HG03558 (cell line): ENCODE measurements around the gene IFNL3.
"Not testable (repeated sequence)": the region's sequence is repeated elsewhere in the genome, so short reads cannot be mapped to it uniquely, and the experiment has no call there.

Source experiments
- ATAC-seq: cut with Tn5 transposase; IDR thresholded peaks from one replicate; pipeline ENCODE4 v1.9.1; 2021; ENCODE audit warnings: moderate number of reproducible peaks; ENCODE audit not compliant: unreplicated experiment; ENCODE audit errors: extremely low read depth

IFNL3 gene

DNA sequence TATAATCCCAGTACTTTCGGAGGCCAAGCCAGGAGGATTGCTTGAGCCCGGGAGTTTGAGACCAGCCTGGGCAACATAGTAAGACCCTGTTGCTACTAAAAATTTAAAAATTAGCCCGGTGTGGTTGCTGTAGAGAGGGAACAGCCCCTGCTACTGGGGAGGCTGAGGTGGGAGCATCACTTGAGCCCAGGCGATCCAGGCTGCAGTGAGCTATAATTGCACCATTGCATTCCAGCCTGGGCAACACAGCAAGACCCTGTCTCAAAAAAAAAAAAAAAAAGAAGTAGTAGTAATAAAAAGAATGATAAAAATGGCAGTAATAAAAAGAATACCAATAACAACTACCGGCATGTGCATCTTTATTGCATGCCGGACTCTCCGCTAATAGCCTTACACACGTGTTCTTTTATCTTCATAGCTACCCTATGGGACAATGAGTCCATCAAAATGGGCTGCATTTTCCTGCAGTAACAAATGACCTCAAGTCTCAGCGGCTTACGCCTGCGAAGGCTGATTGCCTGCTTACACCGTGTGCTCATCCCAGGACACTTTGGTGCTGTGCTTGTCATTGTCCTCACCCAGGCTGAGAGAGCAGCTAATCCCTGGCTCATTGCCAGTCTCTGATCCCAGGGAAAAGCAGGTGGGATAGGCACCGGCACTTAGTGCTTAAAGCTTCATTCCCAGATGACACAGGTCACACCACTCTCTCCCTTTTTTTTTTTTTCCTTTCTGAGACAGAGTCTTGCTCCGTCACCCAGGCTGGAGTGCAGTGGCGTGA lies 26.4 kb downstream of the IFNL3 start:
- no peak for ATAC-seq

- ATAC-seq: no peak
Measured at GRCh38 chr19:39217094-39217493, 27.7 kb downstream of the IFNL3 start.

DNA sequence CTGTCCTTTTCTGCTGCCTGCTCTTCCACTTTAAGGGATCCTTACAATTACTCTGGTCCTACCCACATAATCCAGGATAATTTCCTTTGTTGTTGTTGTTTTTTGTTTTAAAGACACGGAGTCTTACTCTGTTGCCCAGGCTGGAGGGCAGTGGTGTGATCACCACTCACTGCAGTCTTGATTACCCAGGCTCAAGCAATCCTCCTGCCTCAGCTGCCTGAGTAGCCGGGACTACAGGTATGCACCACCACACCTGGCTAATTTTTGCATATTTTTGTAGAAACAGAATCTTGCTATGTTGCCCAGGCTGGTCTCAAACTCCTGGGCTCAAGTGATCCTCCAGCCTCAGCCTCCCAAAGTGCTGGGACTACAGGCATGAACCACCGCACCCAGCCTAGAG lies 29.5 kb downstream of the IFNL3 start:
- ATAC-seq: not testable (repeated sequence)

GRCh38 chr19:39212375-39212742 lies 32.4 kb downstream of the IFNL3 start:
- ATAC-seq: no peak

- no peak for ATAC-seq
Measured at GRCh38 chr19:39211731-39212374, 33.0 kb downstream of the IFNL3 start.

GRCh38 chr19:39209196-39209595 lies 35.6 kb downstream of the IFNL3 start:
- no peak for ATAC-seq

GRCh38 chr19:39208175-39208795 lies 36.5 kb downstream of the IFNL3 start:
- ATAC-seq: no peak

- ATAC-seq: no peak
Measured at GRCh38 chr19:39207293-39207836, 37.4 kb downstream of the IFNL3 start.

GRCh38 chr19:39206122-39206521 lies 38.7 kb downstream of the IFNL3 start:
- ATAC-seq: no peak

- no peak for ATAC-seq
Measured at GRCh38 chr19:39205449-39205764, 39.4 kb downstream of the IFNL3 start.

- ATAC-seq: no peak
Measured at GRCh38 chr19:39203372-39204341, 41.1 kb downstream of the IFNL3 start, which contains the start of gene SYCN. TSS of gene SYCN (minus strand) at chr19:39204263. CDS start at chr19:39204254, 9 bp downstream.

DNA sequence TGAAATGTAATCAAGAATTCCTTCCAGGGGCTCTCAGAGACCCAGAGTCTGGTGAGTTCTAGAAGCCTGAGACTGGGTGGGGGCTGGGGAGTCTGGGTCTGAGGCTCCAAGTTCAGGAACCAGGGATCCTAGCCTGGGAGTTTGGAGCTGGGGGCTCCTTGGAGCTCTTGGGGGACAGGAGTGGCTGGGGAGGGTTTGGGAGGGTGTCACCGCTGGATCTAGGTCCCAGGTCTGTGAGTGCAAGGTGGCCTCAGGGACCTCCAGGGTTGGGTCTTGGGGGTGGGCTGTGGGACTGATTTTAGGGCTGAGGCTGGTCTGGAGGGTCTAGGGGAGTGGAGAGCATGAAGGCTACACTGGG lies 41.8 kb downstream of the IFNL3 start:
- ATAC-seq: no peak

DNA sequence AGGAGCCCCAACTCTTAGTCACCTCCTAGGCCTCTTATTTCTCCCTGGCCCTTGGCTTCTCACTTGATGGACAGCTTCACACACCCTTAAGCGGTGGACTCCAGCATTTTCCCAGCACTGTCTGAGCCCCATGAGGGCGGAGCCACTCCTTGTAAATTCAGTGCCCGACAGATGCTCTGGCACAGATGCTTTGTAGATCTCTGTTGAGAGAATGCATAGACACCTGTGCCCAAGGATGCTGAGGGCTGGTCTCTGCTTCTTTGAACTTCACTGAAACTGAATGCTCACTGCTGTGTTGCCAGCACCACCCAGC lies 44.0 kb downstream of the IFNL3 start:
- no peak for ATAC-seq

DNA sequence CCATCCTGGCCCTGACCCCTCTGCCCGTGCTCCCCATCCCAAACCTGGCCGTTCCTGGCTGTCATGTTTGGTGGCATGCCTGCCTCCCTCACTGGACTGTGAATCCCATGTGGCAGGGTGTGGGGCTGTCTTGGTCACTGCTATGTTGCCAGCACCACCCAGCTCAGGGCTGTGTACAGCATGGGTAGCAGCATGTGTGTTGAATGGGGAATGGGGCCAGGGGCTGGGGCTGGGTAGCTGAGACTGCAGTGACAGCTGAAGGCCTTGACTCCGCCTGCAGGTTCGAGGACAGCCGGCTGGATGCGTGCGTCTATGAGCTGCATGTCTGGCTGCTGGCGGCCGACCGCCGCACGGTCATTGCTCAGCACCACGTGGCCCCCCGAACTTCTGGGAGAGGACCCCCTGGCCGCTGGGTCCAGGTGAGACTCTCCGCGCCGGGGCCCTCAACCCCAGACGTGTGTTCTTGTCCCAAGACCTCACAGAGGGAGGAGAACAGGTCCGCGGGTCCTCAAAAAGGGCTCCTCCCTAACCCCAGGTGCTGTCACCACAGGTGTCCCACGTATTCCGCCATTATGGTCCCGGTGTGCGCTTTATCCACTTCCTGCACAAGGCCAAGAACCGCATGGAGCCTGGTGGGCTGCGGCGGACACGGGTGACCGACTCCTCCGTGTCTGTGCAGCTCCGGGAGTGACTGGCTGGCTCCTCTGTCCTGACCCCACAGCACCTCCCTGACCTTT lies 44.6 kb downstream of the IFNL3 start:
- no peak for ATAC-seq

DNA sequence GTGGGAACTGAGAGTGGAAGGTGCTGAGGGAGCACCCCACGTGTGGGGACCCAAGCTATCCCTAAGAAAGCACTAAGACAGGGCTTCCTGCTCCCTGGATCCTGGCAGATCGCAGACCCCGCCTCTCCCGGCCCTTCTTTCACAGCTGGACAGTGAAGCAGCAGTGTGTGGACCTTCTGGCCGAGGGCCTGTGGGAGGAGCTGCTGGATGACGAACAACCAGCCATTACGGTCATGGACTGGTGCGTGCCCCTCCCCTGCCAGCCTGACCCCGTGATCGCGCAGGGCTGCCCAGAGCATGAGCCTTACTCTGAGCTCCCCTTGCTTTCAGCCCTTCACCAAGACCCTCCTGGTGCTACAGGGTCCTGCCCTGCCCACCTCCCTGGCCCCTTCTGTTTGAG lies 45.8 kb downstream of the IFNL3 start:
- ATAC-seq: no peak

GRCh38 chr19:39197808-39198207 lies 47.0 kb downstream of the IFNL3 start:
- no peak for ATAC-seq

- ATAC-seq: no peak
Measured at GRCh38 chr19:39196860-39197562, 47.8 kb downstream of the IFNL3 start, which contains the start of gene NCCRP1. TSS of gene NCCRP1 (plus strand) at chr19:39196964. CDS start at chr19:39196983, 19 bp downstream.

DNA sequence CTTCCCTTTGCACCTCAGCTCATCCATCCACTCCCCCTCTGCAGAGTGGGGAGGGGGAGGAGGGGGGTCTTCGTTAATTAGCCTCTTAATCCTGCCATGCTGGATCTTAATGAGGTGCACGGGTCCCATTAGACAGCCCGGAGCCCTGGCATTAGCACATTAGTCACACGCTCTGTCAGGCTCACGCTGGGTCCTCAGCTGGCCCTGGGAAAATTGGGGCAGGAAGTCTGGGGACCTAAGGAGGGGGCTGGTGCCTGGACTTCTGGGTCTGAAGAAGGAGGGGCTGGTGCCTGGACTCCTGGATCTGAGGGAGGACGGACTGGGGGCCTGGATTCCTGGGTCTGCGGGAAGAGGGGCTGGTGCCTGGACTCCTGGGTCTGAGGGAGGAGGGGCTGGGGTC lies 48.5 kb downstream of the IFNL3 start:
- ATAC-seq: no peak

GRCh38 chr19:39195755-39196154 lies 49.1 kb downstream of the IFNL3 start:
- ATAC-seq: no peak
